ENCODE measurements around the gene PADI6. TPM values are rescaled to one million over a fixed set of nuclear protein-coding genes. Genes with fewer than 3 reads are reported as not detected.

Gene PADI6
- total and polyA plus RNA-seq, 9 of the 15 experiments (the other 6 are each of a cell fraction or from before 2014, with no cell fraction given), result not detected

DNA sequence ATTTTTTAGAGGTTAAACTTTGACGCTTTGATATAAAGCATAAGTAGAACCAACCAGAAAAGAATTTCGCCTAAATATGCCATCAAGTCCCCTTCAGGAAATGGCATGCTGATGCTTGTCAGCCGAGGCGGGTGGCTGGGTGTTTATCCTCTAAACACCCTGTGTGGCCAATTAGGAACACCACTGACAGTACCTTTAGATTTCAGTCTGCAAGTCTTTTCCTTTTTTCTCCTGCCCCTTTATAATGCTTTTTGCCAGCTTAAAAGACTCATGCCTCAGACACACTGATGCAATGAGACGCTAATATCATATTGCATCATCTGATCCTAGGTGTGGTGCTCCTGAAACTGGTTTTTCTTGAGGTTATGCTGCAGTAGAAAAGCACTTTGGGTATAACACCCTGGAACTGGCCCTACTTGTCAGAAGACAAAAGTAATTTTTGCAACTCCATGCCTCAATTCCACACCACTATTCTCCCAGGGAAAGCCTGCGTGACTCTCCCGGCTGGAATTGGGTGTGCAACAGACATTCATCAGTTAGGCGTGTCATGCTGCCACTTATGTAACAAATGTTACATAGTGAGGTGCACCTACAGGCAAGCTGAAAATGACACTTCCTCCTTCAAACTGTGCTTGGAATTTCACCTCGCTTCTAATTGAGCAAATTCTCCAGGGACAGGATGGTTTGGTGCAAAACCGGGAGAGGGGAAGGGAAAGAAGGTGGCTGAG, 69.4 kb downstream of the PADI6 start (continued):
- TF ChIP-seq, protein P1, sequence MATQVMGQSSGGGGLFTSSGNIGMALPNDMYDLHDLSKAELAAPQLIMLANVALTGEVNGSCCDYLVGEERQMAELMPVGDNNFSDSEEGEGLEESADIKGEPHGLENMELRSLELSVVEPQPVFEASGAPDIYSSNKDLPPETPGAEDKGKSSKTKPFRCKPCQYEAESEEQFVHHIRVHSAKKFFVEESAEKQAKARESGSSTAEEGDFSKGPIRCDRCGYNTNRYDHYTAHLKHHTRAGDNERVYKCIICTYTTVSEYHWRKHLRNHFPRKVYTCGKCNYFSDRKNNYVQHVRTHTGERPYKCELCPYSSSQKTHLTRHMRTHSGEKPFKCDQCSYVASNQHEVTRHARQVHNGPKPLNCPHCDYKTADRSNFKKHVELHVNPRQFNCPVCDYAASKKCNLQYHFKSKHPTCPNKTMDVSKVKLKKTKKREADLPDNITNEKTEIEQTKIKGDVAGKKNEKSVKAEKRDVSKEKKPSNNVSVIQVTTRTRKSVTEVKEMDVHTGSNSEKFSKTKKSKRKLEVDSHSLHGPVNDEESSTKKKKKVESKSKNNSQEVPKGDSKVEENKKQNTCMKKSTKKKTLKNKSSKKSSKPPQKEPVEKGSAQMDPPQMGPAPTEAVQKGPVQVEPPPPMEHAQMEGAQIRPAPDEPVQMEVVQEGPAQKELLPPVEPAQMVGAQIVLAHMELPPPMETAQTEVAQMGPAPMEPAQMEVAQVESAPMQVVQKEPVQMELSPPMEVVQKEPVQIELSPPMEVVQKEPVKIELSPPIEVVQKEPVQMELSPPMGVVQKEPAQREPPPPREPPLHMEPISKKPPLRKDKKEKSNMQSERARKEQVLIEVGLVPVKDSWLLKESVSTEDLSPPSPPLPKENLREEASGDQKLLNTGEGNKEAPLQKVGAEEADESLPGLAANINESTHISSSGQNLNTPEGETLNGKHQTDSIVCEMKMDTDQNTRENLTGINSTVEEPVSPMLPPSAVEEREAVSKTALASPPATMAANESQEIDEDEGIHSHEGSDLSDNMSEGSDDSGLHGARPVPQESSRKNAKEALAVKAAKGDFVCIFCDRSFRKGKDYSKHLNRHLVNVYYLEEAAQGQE (IDR thresholded peaks at IDR 0.05; ENCODE audit: borderline replicate concordance), result peak; percentile 26; the same call in 1 of the 2 replicates
- TF ChIP-seq, protein P1 (CRISPR knock-in tag; IDR thresholded peaks at IDR 0.05; ENCODE audit: low read depth), result no peak
- TF ChIP-seq NELFE (IDR thresholded peaks at IDR 0.05; ENCODE audit: insufficient read depth, insufficient read length), result no peak
- 0 out of 4 replicates have a peak, but pooled peaks of 1 of the 2 experiments have one; percentile 38 for TF ChIP-seq TEAD1 (CRISPR knock-in tag; IDR thresholded peaks at IDR 0.05)
- peak; percentile 90; the same call in 1 of the 2 replicates for TF ChIP-seq NBN (IDR thresholded peaks at IDR 0.05; ENCODE audit: low read depth)
- peak; percentile 72 for TF ChIP-seq SOX6 (IDR thresholded peaks at IDR 0.05)
- TF ChIP-seq HCFC1 (IDR thresholded peaks at IDR 0.05; ENCODE audit: low read depth, low read length), result 0 out of 2 replicates have a peak, but pooled peaks have one; percentile 34
- no peak for TF ChIP-seq TSC22D4 (tag; IDR thresholded peaks at IDR 0.05)
- peak; percentile 18 for TF ChIP-seq SMAD1 (IDR thresholded peaks at IDR 0.05; ENCODE audit: low read depth, low read length, partially characterized antibody)
- peak in 1 of 2 experiments; percentile 19; a peak in 1 of 4 replicates for TF ChIP-seq RCOR1 (IDR thresholded peaks at IDR 0.05; ENCODE audit: borderline replicate concordance in 1 of 2, low read depth in 2 of 2, low read length in 2 of 2)
- no peak for TF ChIP-seq DNMT1 (IDR thresholded peaks at IDR 0.05)
- TF ChIP-seq TRIM28 (IDR thresholded peaks at IDR 0.05), result peak; percentile 32; the same call in 1 of the 2 replicates
- TF ChIP-seq KLF6 (CRISPR knock-in tag; IDR thresholded peaks at IDR 0.05; ENCODE audit: borderline replicate concordance), result peak; percentile 51; the same call in 1 of the 2 replicates
- 0 out of 2 replicates have a peak, but pooled peaks have one; percentile 20 for TF ChIP-seq DIDO1 (tag; IDR thresholded peaks at IDR 0.05; ENCODE audit: low read depth)
- TF ChIP-seq, protein P2, sequence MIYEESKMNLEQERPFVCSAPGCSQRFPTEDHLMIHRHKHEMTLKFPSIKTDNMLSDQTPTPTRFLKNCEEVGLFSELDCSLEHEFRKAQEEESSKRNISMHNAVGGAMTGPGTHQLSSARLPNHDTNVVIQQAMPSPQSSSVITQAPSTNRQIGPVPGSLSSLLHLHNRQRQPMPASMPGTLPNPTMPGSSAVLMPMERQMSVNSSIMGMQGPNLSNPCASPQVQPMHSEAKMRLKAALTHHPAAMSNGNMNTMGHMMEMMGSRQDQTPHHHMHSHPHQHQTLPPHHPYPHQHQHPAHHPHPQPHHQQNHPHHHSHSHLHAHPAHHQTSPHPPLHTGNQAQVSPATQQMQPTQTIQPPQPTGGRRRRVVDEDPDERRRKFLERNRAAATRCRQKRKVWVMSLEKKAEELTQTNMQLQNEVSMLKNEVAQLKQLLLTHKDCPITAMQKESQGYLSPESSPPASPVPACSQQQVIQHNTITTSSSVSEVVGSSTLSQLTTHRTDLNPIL (CRISPR knock-in tag; IDR thresholded peaks at IDR 0.05), result 0 out of 2 replicates have a peak, but pooled peaks have one; percentile 37
- 0 out of 2 replicates have a peak, but pooled peaks have one; percentile 62 for TF ChIP-seq KLF1 (tag; IDR thresholded peaks at IDR 0.05)
- TF ChIP-seq L3MBTL2 (IDR thresholded peaks at IDR 0.05), result peak; percentile 85
- no peak; the same call in 1 of the 2 replicates for TF ChIP-seq NR2C1 (IDR thresholded peaks at IDR 0.05)
- peak; percentile 67 for TF ChIP-seq NR2C1 (tag; IDR thresholded peaks at IDR 0.05)
- peak; percentile 80 for TF ChIP-seq CTBP1 (IDR thresholded peaks at IDR 0.05; ENCODE audit: borderline replicate concordance)
- peak in 1 of 2 experiments; percentile 17; a peak in 1 of 4 replicates for TF ChIP-seq NRF1 (conservative IDR thresholded peaks at IDR 0.05 in 1 of 2, IDR thresholded peaks at IDR 0.05 in 1 of 2)
